Sigmoid colon (tissue), 7 donors: ENCODE measurements around the gene PDE4D. TPM values are rescaled to one million over a fixed set of nuclear protein-coding genes. Genes with fewer than 3 reads are reported as not detected.

Experiments
- DNase-seq: peaks from one replicate; pipeline ENCODE4 v3.0.0-alpha.2; 2019
- H3K27ac ChIP-seq, 4 donors: fragments of 200-600 bp; sonication (generic); one replicate each; pipeline ENCODE4 v1.5.1; 2016 to 2019; ENCODE audit warnings: mild to moderate bottlenecking in 1 of 4
- H3K27me3 ChIP-seq, 3 donors: fragments of 200-600 bp; sonication (generic); one replicate each; pipeline ENCODE4 v1.5.1; 2019; ENCODE audit warnings: mild to moderate bottlenecking in 1 of 3
- H3K36me3 ChIP-seq, 4 donors: fragments of 200-600 bp; sonication (generic); one replicate each; pipeline ENCODE4 v1.5.1; 2016 to 2019
- H3K4me1 ChIP-seq, 4 donors: fragments of 200-600 bp; sonication (generic); one replicate each; pipeline ENCODE4 v1.5.1; 2017 to 2019
- H3K4me3 ChIP-seq, 4 donors: fragments of 200-600 bp; sonication (generic); one replicate each; pipeline ENCODE4 v1.5.1; 2017 to 2019; ENCODE audit warnings: mild to moderate bottlenecking in 2 of 4, moderate library complexity in 1 of 4
- H3K9me3 ChIP-seq, 4 donors: fragments of 200-600 bp in 3 of 4; sonication (generic) in 3 of 4; one replicate each; pipeline versions ENCODE4 v1.5.1 to v1.6.1; 2013 to 2019
- EP300 ChIP-seq, 4 donors: sonication (generic); formaldehyde crosslinking; IDR thresholded peaks; one replicate each; pipeline ENCODE4 v1.6.1; 2017; ENCODE audit warnings: antibody characterized with exemption in 4 of 4
- POLR2A ChIP-seq, 2 donors: fragments of 450-650 bp; IDR thresholded peaks; one replicate each; pipeline ENCODE4 v1.6.1; 2016; ENCODE audit warnings: antibody characterized with exemption in 2 of 2, mild to moderate bottlenecking in 2 of 2, moderate library complexity in 2 of 2
- POLR2AphosphoS5 ChIP-seq, 4 donors: sonication (generic); formaldehyde crosslinking; IDR thresholded peaks; one replicate each; pipeline ENCODE4 v1.6.1; 2017; ENCODE audit warnings: antibody characterized with exemption in 4 of 4
- WGBS, 2 donors: extraction: QIAGEN DNeasy Blood & Tissue Kit; methylation state at CpG; one replicate each; pipeline ENCODE4 v1.1.7; 2013; 5-methylcytosine and 5-hydroxymethylcytosine counted together
- intact Hi-C: fragments of 100-400 bp; cut with DNase I; formaldehyde crosslinking; loops from one replicate; pipeline ENCODE4 v1.15.1; 2023
- polyA plus RNA-seq, 3 donors: library from polyadenylated mRNA; stranded (reverse); fragments of 200-250 nt; gene quantifications; one replicate each; pipeline ENCODE4 v1.2.3, GENCODE V29; 2013
- total RNA-seq, 4 donors: library from RNA; depleted of rRNA; stranded (reverse); fragments of >200 nt; gene quantifications; one replicate each; pipeline ENCODE4 v1.1.0, GENCODE V29; 2016
- TF ChIP-seq, protein P1 (sequence below), 4 experiments: fragments of 450-650 bp in 3 of 4; fragments of 200-600 bp in 1 of 4; IDR thresholded peaks; one replicate each; pipeline ENCODE4 v1.5.1; 2016 to 2019; ENCODE audit warnings: antibody characterized with exemption in 4 of 4, mild to moderate bottlenecking in 3 of 4, moderate library complexity in 2 of 4
- donor health status: healthy with polysubstance abuse.
- donor health status: Bipolar disorder and iron deficiency.
- donor health status: healthy.

Gene PDE4D
- total and polyA plus RNA-seq, 7 donors = 6.0 to 289 (median 169) TPM

DNA sequence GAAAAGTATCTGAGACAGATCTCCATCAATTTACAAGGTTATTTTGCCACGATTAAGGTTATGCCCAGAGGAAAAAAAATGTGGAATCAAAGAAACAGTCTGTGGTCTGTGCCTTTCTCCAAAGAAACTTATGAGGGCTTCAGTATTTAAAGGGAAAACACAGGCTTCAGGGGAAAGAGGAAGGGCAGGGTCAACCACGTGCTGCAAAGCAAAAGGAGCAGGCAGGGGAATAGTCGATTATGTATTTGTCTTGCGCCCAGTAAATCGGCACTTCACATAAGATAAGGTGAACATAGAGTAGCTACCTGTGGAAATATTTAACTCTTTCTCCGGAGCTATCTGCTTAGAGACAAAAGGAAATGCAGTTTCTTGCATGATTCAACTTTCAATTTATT is 967.0 kb downstream of the PDE4D start:
- DNase-seq = no peak
- Histone ChIP-seq H3K9me3 (no peaks in the 10 kb centered on the region), H3K4me1 (peaks cover 0 to 35% (median 34%) of the 10 kb centered on the region in 4 donors), H3K27me3 (no peaks in the 10 kb centered on the region), H3K36me3 (no peaks in the 10 kb centered on the region), H3K27ac (no peak overlapping the region), H3K4me3 (no peak overlapping the region)
- WGBS, 2 donors = 10 to 41% methylated on average over 6 of the region's 6 CpGs
- no peak for TF ChIP-seq POLR2AphosphoS5 (IDR thresholded peaks at IDR 0.05)
- TF ChIP-seq, protein P1, sequence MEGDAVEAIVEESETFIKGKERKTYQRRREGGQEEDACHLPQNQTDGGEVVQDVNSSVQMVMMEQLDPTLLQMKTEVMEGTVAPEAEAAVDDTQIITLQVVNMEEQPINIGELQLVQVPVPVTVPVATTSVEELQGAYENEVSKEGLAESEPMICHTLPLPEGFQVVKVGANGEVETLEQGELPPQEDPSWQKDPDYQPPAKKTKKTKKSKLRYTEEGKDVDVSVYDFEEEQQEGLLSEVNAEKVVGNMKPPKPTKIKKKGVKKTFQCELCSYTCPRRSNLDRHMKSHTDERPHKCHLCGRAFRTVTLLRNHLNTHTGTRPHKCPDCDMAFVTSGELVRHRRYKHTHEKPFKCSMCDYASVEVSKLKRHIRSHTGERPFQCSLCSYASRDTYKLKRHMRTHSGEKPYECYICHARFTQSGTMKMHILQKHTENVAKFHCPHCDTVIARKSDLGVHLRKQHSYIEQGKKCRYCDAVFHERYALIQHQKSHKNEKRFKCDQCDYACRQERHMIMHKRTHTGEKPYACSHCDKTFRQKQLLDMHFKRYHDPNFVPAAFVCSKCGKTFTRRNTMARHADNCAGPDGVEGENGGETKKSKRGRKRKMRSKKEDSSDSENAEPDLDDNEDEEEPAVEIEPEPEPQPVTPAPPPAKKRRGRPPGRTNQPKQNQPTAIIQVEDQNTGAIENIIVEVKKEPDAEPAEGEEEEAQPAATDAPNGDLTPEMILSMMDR (IDR thresholded peaks at IDR 0.05) = no peak
- no peak for TF ChIP-seq POLR2A (IDR thresholded peaks at IDR 0.05)
- TF ChIP-seq EP300 (IDR thresholded peaks at IDR 0.05) = no peak
- intact Hi-C loops = no loop called here

DNA sequence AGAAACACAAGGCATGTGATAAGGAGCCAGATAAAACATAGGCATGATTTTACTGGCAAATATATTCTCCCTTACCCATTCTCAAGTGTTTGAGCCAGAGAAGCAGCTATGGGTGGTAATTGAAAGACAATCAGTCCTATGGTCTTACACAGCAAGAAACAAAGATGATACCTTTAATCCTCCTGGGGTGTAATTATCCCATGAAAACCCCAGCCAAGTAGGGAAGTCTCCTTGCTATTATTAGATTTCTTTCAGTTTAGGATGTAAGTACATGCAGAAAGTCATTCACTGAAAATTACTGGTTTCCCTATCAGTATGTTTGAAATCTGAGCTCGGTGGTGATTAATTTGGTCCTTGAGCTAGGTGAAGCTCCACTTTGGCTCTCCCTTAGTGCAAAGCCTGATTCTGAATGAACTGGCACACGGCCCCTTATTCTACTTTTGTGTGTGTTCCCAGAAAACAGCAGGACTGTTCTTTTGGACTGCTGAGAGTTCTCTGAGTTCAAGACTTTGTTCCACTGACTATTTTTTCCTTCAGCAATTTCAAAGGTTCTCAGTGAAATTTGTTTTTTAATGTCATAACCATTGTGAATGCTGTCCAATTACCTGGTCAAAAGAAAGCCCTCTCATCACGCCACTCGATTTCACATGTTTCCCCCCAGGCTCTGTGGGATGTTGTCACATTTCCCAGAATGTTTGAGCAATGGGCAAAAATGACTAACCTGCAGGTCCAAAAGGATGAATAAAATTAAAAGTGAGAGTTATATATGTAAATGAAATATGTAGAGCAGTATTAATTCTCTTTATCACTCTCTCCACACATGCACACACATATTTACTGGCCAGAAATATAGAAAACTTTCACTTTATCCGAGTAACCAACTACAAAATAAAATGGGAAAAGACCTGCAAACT is 967.6 kb downstream of the PDE4D start:
- Histone ChIP-seq H3K36me3 (no peaks in the 10 kb centered on the region), H3K9me3 (no peaks in the 10 kb centered on the region), H3K27me3 (no peaks in the 10 kb centered on the region), H3K4me3 (no peak overlapping the region), H3K27ac (peak overlapping the region in 1 of 4 donors; percentile 45), H3K4me1 (peaks cover 0 to 41% (median 40%) of the 10 kb centered on the region in 4 donors)
- WGBS, 2 donors = 72% methylated on average over 5 of the region's 5 CpGs
- TF ChIP-seq, protein P1 (IDR thresholded peaks at IDR 0.05) = no peak
- TF ChIP-seq POLR2AphosphoS5 (IDR thresholded peaks at IDR 0.05) (no peak), EP300 (IDR thresholded peaks at IDR 0.05) (no peak), POLR2A (IDR thresholded peaks at IDR 0.05) (no peak)
- intact Hi-C loops = no loop called here
- no peak for DNase-seq

DNA sequence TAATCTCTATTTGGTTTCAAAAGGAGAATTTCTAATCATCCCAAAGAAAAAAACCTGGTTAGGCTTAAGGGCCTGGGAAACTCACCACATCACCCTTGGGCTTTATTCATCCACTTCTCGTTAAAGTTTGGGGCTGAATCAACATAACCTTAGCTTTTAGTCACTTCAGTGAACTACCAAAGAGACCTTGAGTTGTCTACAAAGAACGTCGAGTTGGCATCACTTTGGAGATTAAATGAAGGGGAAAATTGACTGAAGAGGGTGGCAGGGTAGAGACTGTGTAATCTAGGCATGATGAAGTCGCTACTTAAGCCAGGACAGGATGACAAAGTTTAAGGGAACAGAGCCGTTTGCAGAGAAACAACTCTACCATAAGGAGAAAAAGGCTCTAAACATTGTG is 969.2 kb downstream of the PDE4D start:
- H3K27me3 ChIP-seq = no peaks in the 10 kb centered on the region
- no peaks in the 10 kb centered on the region for H3K9me3 ChIP-seq
- H3K4me3 ChIP-seq = no peak overlapping the region
- intact Hi-C loops = no loop called here
- H3K27ac ChIP-seq = no peak overlapping the region
- WGBS, 2 donors = 84 to 88% methylated on average over 5 of the region's 5 CpGs
- H3K4me1 ChIP-seq = peaks cover 0 to 46% (median 45%) of the 10 kb centered on the region in 4 donors
- no peaks in the 10 kb centered on the region for H3K36me3 ChIP-seq
- no peak for DNase-seq
- TF ChIP-seq POLR2AphosphoS5 (IDR thresholded peaks at IDR 0.05) (no peak), EP300 (IDR thresholded peaks at IDR 0.05) (no peak), POLR2A (IDR thresholded peaks at IDR 0.05) (no peak)
- TF ChIP-seq, protein P1 (IDR thresholded peaks at IDR 0.05) = no peak

DNA sequence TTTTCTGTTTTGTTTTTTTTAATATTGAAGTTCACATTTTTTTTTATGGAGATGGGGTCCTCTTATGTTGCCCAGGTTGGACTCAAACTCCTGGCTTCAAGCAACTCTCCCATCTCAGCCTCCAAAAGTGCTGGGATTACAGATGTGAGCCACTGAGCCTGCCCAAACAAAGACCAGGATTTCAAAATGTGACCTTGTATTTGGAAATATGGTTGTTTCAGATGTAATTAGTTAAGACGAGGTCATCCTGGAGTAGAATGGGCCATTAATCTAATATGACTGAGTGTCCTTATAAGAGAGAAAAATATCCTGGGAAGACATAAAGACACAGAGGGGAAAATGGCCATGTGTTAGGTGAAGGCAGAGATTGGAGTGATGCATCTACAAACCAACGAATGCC is 970.2 kb downstream of the PDE4D start:
- no peak for DNase-seq
- Histone ChIP-seq H3K27me3 (no peaks in the 10 kb centered on the region), H3K27ac (peak overlapping the region; percentile 73 to 86 (median 78)), H3K9me3 (no peaks in the 10 kb centered on the region), H3K4me1 (peaks cover 0 to 46% (median 45%) of the 10 kb centered on the region in 4 donors), H3K4me3 (no peak overlapping the region), H3K36me3 (no peaks in the 10 kb centered on the region)
- WGBS, 2 donors = 93 to 96% methylated on average over 2 of the region's 2 CpGs
- intact Hi-C loops = no loop called here
- TF ChIP-seq POLR2A (IDR thresholded peaks at IDR 0.05) (no peak), POLR2AphosphoS5 (IDR thresholded peaks at IDR 0.05) (no peak), EP300 (IDR thresholded peaks at IDR 0.05) (no peak)
- TF ChIP-seq, protein P1 (IDR thresholded peaks at IDR 0.05) = no peak
